GM19455 (cell line): Measurements from ENCODE around the gene MMS19.

Source experiments
- ATAC-seq: cut with Tn5 transposase; IDR thresholded peaks from one replicate; pipeline ENCODE4 v1.9.1; 2021; ENCODE audit not compliant: unreplicated experiment

MMS19 gene

GRCh38 chr10:97525683-97526110, 27.5 kb upstream of the MMS19 start:
- no peak for ATAC-seq

GRCh38 chr10:97525086-97525485, 26.9 kb upstream of the MMS19 start:
- ATAC-seq = no peak

- ATAC-seq = no peak
These were observed 24.7 kb upstream of the MMS19 start for GRCh38 chr10:97522937-97523336.

DNA sequence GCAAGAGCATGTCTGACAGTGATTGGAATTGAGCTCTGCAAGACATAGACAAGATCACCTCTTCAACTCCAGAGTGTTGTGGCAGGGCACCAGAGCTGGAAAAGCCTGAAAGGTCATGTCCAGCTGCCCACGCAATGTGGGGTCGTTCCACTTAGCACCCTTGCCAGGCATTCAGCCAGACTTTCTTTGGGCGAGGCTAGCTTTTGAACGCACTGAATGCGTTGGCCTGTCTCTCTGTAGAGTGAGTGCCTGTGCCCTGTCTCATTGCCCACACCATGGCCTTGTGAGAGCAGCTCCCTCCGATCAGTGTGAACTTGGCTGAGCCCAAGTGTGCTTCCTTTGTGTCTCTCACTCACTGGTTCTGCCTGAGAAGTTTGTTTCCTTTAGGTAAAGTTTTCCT, 23.8 kb upstream of the MMS19 start:
- ATAC-seq = no peak

GRCh38 chr10:97520978-97521761, 22.9 kb upstream of the MMS19 start:
- no peak for ATAC-seq

- ATAC-seq = no peak
These were observed 22.3 kb upstream of the MMS19 start for GRCh38 chr10:97520520-97520919.

DNA sequence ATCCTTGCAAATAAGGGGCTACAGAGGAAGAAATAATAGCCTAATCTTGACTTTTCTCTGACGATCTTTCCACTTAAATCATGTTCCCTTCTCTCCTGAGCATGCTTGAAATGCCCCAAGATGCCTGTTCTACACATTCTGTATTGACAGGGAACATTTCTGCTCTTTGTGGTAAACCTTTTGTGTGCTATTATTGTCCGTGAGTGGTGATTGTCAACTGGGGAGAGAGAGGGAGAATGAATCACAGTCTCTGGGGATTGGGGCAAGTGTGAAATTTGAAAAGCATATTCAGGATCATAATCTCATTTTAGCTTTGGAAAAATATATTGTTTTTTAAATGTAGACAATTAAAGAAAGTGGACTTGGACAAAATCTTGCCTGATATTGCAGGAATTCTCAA, 21.1 kb upstream of the MMS19 start:
- no peak for ATAC-seq

DNA sequence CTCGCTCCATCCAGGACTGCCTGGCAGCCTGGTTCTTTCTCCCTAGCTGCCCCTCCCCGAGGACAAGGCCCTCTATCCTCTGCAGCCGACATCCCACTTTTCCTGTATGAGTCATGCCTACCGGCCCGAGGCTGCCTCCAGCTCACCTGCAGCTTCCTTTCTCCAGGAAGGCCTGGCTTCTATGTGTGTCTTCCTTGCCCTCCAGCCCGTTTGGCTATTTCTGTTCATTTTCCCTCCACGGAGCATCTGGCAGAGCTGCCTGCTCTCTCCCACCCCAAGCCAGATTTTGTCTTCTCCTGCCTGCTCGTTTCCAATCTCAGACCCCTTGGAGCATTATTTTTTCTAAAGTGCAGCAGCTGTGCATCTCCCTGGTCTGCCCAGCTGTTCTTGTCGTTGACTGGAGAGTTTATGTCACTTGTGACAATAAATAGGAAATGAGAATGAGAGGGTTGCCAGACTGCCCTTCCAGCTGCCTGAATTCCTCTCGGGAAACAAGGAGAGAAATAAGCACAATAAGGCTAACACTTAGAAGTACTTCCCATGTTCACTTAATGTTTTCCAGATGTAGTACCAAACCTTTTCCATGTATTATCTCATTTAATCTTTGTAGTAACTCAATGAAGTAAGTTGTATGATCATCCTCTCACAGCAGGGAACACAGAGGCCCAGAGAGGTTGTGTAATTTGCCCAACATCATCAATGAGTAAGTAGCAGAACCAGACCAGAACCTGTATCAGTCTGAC, 20.2 kb upstream of the MMS19 start:
- ATAC-seq = no peak

DNA sequence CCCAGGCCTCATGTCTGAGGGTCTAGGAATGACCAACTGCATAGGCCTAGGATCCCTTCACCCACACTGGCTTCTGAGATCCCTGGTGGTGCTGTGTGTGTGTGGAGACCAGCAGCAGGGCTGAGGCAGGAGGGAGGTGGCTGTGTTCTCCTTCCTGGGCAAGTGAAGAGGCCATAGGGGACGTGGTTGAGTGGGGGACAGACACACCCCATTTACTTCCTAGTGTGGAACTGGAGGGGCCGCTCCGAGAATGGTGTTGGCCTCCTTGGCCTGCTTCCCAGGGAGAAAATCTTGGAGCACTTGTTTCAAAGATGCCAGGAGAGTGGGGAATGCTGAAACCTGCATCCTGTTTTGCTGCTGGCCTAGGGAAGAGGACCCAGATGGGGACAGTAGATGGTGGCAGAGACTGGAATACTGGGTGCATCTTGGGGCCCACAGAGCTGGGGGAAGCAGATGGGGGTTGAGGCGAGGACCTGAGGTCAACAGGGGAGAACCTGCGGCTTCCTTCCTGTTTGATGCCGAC, 19.6 kb upstream of the MMS19 start:
- no peak for ATAC-seq

GRCh38 chr10:97517096-97517750, 19.0 kb upstream of the MMS19 start:
- no peak for ATAC-seq

- ATAC-seq = no peak
These were observed 17.2 kb upstream of the MMS19 start for GRCh38 chr10:97515271-97515978.

DNA sequence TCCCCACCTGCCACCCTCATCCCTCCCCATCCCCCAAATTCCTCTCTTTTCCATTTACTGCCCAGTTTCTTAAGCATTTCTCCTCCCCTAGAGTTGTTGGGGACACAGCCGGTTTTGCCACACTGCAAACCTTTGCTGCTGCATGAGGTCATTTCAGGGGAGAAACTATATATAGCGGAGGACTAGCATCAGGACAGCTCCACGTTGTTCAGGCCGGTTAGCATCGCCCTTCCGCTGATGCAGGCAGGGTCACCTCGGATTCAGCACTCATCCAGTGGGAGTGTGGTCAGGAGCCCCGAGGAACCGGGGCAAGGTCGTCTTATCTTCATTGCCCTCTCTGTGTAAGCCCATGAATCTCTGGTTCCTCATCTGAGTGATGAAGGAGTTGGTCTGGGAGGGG, 16.1 kb upstream of the MMS19 start:
- ATAC-seq = no peak

DNA sequence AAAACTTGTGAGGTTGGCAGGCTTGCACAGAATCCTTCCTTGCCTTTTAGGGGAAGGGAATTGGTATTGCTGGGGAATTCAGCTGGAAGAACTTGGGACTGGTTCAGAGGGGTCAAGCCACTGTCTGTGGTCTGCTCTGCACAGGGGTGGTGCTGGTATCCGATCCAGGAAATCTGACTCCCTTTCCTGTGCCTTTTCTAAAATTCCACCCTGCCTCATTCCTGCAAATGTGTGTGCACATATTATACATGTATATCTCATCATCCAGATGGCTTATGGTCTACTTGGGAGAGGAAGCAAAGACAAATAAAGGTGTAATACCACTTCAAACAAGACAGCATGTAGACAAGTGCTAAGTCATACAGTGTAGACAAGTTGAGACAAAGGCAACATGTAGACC, 14.8 kb upstream of the MMS19 start:
- ATAC-seq = no peak

DNA sequence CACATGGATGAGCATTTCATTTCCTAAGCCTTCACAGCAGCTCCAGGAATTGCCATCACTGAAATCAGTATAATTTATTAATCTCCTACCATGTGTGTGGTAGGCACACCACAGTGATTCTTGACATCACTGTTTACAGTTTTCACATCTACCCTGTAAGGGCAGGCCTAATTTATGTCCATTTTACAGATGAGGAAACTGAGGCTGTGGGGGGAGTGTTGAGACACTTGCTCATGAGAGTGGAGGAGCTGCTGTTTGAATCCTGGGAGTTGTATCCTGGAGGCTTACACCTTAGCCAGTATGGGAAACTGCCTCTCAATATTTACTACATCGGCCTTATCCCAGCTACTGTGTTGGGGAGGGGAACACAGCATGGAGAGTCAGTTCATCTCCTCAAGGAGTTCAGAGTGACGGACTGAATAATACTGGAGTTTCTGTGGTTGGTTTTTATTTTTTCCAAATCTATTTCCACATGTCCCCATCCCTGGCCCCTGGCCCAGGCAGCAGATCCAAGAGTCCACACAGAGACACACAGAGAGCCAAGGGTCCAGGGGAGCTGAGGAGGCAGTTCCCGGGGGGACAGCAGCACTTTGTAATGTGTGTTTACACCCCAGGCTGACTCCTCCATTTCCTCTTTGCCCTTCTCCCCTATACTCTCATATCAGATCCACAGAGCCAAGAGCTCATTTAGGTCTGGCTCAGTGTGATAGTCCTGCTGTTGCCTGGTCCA, 13.7 kb upstream of the MMS19 start:
- no peak for ATAC-seq

DNA sequence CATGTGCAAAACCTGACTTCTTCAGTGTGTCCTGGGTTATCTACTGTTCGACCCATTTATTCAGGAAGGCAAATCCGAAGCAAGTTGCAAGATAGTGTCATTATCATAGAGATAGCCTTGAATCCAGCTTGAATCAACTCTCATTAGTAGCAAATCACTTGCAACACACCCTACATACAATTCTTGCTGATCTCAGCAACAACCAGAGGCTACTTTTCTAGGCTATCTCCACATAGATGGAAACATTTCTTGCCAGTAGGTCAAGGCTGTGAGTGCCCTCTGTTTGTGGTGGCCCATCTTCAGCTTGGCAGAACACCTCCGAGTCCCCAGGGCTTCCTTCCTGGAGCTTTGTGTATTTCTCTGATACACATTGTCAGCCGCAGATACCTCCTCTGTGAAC, 12.5 kb upstream of the MMS19 start:
- no peak for ATAC-seq

GRCh38 chr10:97509120-97509680, 11.0 kb upstream of the MMS19 start:
- no peak for ATAC-seq

GRCh38 chr10:97508342-97508741, 10.1 kb upstream of the MMS19 start:
- no peak for ATAC-seq

DNA sequence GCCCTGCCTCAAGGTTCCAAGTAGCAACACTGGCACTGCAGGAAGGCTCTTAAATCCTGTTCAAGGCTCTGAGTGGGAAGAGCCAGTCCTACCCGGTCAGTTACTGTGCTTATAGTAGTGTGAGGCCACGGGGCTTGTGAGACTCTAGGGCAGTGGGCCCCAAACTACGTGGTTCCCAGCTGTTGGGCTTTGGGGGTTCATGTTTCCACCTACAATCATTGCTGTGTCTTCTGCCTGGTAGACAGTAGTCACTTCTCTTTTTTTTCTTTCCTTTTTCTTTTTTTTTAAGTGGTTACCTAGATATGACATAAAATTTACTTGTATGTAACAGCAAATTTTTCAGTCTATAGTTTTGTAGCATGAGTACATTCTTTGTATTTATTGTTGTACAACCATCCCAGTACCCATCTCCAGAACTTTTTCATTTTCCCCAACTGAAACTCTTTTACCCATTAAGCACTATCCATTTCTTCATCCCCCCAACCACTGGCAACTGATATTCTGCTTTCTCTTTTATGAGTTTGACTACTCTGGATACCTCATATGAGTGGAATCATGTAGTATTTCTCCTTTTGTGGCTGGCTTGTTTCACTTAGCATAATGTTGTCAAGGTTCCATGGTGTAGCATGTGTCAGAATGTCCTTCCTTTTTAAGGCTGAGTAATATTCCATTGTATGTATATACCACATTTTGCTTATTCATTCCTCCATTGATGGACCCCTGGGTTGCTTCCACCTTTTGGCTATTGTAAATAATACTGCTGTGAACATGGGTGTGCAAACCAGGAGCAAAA, 8.2 kb upstream of the MMS19 start:
- no peak for ATAC-seq

- ATAC-seq = no peak
These were observed 6.9 kb upstream of the MMS19 start for GRCh38 chr10:97505152-97505551.
